Stimulated activated effector memory CD8-positive, alpha-beta T cell treated with anti-CD3 and anti-CD28 coated beads, Interleukin-12 subunit alpha, Interleukin-12 subunit beta, amount 100 ng/mL, for 72 hours (primary cell): Measurements from ENCODE around the gene ADD1.
A peak's percentile ranks its signal among the peaks of the same experiment; 100 is the strongest.
"Not testable (repeated sequence)": the region's sequence is repeated elsewhere in the genome, so short reads cannot be mapped to it uniquely, and the experiment has no call there.

Experiments used
- ATAC-seq: fragments of 150-1000 bp; cut with Tn5 transposase; 2 replicates; pipeline ENCODE4 v1.10.0; 2021
- DNase-seq, 2 donors: peaks; one replicate each; pipeline ENCODE4 v3.0.0; 2021 to 2022; ENCODE audit warnings: low spot score in 2 of 2
- H3K27ac Mint-ChIP-seq: one replicate; pipeline ENCODE4 v1.8.0; 2022; ENCODE audit warnings: mild to moderate bottlenecking, mixed read lengths
- H3K36me3 Mint-ChIP-seq: one replicate; pipeline ENCODE4 v1.8.0; 2022; ENCODE audit warnings: mild to moderate bottlenecking, mixed read lengths
- H3K4me1 Mint-ChIP-seq: one replicate; pipeline ENCODE4 v1.8.0; 2022; ENCODE audit warnings: mixed read lengths
- H3K4me3 Mint-ChIP-seq: one replicate; pipeline ENCODE4 v1.8.0; 2022; ENCODE audit warnings: mild to moderate bottlenecking, mixed read lengths
- H3K9me3 Mint-ChIP-seq: one replicate; pipeline ENCODE4 v1.8.0; 2022; ENCODE audit warnings: mixed read lengths

Gene ADD1

GRCh38 chr4:2914256-2915126 is 70.8 kb downstream of the ADD1 start:
- Mint-ChIP-seq H3K4me3 (no peak overlapping the region), H3K9me3 (no peaks in the 10 kb centered on the region), H3K27ac (peak overlapping the region; percentile 67), H3K4me1 (peaks cover 32% of the 10 kb centered on the region), H3K36me3 (peaks cover 99% of the 10 kb centered on the region)
- DNase-seq (no peak), ATAC-seq (peak; percentile 70)

- peaks cover 45% of the 10 kb centered on the region for H3K4me1 Mint-ChIP-seq
- DNase-seq (no peak), ATAC-seq (no peak)
- H3K27ac Mint-ChIP-seq, result no peak overlapping the region
- peaks cover 99% of the 10 kb centered on the region for H3K36me3 Mint-ChIP-seq
- H3K4me3 Mint-ChIP-seq, result no peak overlapping the region
- H3K9me3 Mint-ChIP-seq, result peaks cover 4% of the 10 kb centered on the region
Measured at GRCh38 chr4:2915789-2916188, 72.1 kb downstream of the ADD1 start.

- not testable (repeated sequence) for DNase-seq, H3K9me3 Mint-ChIP-seq, H3K4me3 Mint-ChIP-seq, ATAC-seq, H3K27ac Mint-ChIP-seq
- H3K4me1 Mint-ChIP-seq, result peaks cover 54% of the 10 kb centered on the region
- peaks cover 99% of the 10 kb centered on the region for H3K36me3 Mint-ChIP-seq
Measured at GRCh38 chr4:2916696-2917095, 73.1 kb downstream of the ADD1 start.

GRCh38 chr4:2918300-2918699 is 74.7 kb downstream of the ADD1 start:
- Mint-ChIP-seq H3K27ac (peak overlapping the region; percentile 63), H3K4me1 (peaks cover 66% of the 10 kb centered on the region), H3K36me3 (peaks cover 99% of the 10 kb centered on the region)
- H3K9me3 Mint-ChIP-seq, H3K4me3 Mint-ChIP-seq, DNase-seq, ATAC-seq: not testable (repeated sequence)

GRCh38 chr4:2918714-2919113 is 75.1 kb downstream of the ADD1 start:
- peak overlapping the region; percentile 63 for H3K27ac Mint-ChIP-seq
- peaks cover 99% of the 10 kb centered on the region for H3K36me3 Mint-ChIP-seq
- not testable (repeated sequence) for H3K9me3 Mint-ChIP-seq, H3K4me3 Mint-ChIP-seq, ATAC-seq, DNase-seq
- peaks cover 70% of the 10 kb centered on the region for H3K4me1 Mint-ChIP-seq

GRCh38 chr4:2922453-2923101 is 78.9 kb downstream of the ADD1 start:
- Mint-ChIP-seq H3K36me3 (peaks cover 97% of the 10 kb centered on the region), H3K4me1 (peaks cover 51% of the 10 kb centered on the region), H3K27ac (peak overlapping the region; percentile 88), H3K4me3 (peak overlapping the region; percentile 22)
- not testable (repeated sequence) for ATAC-seq, H3K9me3 Mint-ChIP-seq, DNase-seq

GRCh38 chr4:2923141-2923551 is 79.5 kb downstream of the ADD1 start:
- peak overlapping the region; percentile 22 for H3K4me3 Mint-ChIP-seq
- peaks cover 97% of the 10 kb centered on the region for H3K36me3 Mint-ChIP-seq
- ATAC-seq (no peak), DNase-seq (no peak)
- H3K4me1 Mint-ChIP-seq, result peaks cover 45% of the 10 kb centered on the region
- peak overlapping the region; percentile 88 for H3K27ac Mint-ChIP-seq
- peaks cover 4% of the 10 kb centered on the region for H3K9me3 Mint-ChIP-seq

- peak overlapping the region; percentile 88 for H3K27ac Mint-ChIP-seq
- DNase-seq (no peak), ATAC-seq (no peak)
- peaks cover 97% of the 10 kb centered on the region for H3K36me3 Mint-ChIP-seq
- H3K4me3 Mint-ChIP-seq, result peak overlapping the region; percentile 22
- H3K9me3 Mint-ChIP-seq, result peaks cover 4% of the 10 kb centered on the region
- H3K4me1 Mint-ChIP-seq, result peaks cover 41% of the 10 kb centered on the region
Measured at GRCh38 chr4:2923668-2924173, 80.1 kb downstream of the ADD1 start.

GRCh38 chr4:2924286-2924685 is 80.6 kb downstream of the ADD1 start:
- Mint-ChIP-seq H3K4me1 (peaks cover 41% of the 10 kb centered on the region), H3K36me3 (peaks cover 97% of the 10 kb centered on the region), H3K27ac (peak overlapping the region; percentile 88)

GRCh38 chr4:2924765-2925301 is 81.2 kb downstream of the ADD1 start:
- Mint-ChIP-seq H3K36me3 (peaks cover 97% of the 10 kb centered on the region), H3K4me1 (peaks cover 37% of the 10 kb centered on the region), H3K27ac (peak overlapping the region; percentile 83), H3K4me3 (no peak overlapping the region), H3K9me3 (peaks cover under 1% of the 10 kb centered on the region)
- DNase-seq (no peak), ATAC-seq (no peak)

More at GRCh38 chr4:2924286-2924685, 80.6 kb downstream of the ADD1 start:
- H3K4me3 Mint-ChIP-seq, result no peak overlapping the region
- ATAC-seq, result no peak
- peaks cover 4% of the 10 kb centered on the region for H3K9me3 Mint-ChIP-seq
- no peak for DNase-seq

GRCh38 chr4:2925496-2925895 is 81.9 kb downstream of the ADD1 start:
- Mint-ChIP-seq H3K27ac (peak overlapping the region; percentile 83), H3K36me3 (peaks cover 97% of the 10 kb centered on the region), H3K4me3 (no peak overlapping the region), H3K9me3 (no peaks in the 10 kb centered on the region), H3K4me1 (peaks cover 30% of the 10 kb centered on the region)
- DNase-seq (no peak), ATAC-seq (no peak)

GRCh38 chr4:2925931-2926860 is 82.6 kb downstream of the ADD1 start:
- ATAC-seq, result no peak
- DNase-seq, result no peak
- H3K4me1 Mint-ChIP-seq, result peaks cover 23% of the 10 kb centered on the region
- H3K27ac Mint-ChIP-seq, result peak overlapping the region; percentile 83
- H3K9me3 Mint-ChIP-seq, result no peaks in the 10 kb centered on the region
- peaks cover 97% of the 10 kb centered on the region for H3K36me3 Mint-ChIP-seq
- H3K4me3 Mint-ChIP-seq, result no peak overlapping the region

GRCh38 chr4:2927016-2927695 is 83.5 kb downstream of the ADD1 start:
- peaks cover 97% of the 10 kb centered on the region for H3K36me3 Mint-ChIP-seq

GRCh38 chr4:2927696-2928075 is 84.0 kb downstream of the ADD1 start:
- no peak overlapping the region for H3K4me3 Mint-ChIP-seq
- no peak for DNase-seq
- H3K36me3 Mint-ChIP-seq, result peaks cover 97% of the 10 kb centered on the region
- H3K4me1 Mint-ChIP-seq, result peaks cover 21% of the 10 kb centered on the region
- no peaks in the 10 kb centered on the region for H3K9me3 Mint-ChIP-seq
- no peak for ATAC-seq
- peak overlapping the region; percentile 33 for H3K27ac Mint-ChIP-seq

More at GRCh38 chr4:2927016-2927695, 83.5 kb downstream of the ADD1 start:
- H3K4me1 Mint-ChIP-seq, result peaks cover 22% of the 10 kb centered on the region
- ATAC-seq (no peak), DNase-seq (no peak)
- H3K27ac Mint-ChIP-seq, result peak overlapping the region; percentile 83
- H3K9me3 Mint-ChIP-seq, result no peaks in the 10 kb centered on the region
- H3K4me3 Mint-ChIP-seq, result no peak overlapping the region
